HG03575 (cell line): ENCODE measurements around the gene ROS1.
"Not testable (repeated sequence)": the region's sequence is repeated elsewhere in the genome, so short reads cannot be mapped to it uniquely, and the experiment has no call there.

ENCODE experiments used
- ATAC-seq: cut with Tn5 transposase; IDR thresholded peaks from one replicate; pipeline ENCODE4 v1.9.1; 2021; ENCODE audit not compliant: unreplicated experiment, insufficient number of reproducible peaks, low FRiP score; ENCODE audit errors: extremely low read depth

The ROS1 gene

GRCh38 chr6:117244571-117244970 is 181.2 kb downstream of the ROS1 start:
- ATAC-seq, result not testable (repeated sequence)
